GM19035 (cell line): ENCODE data around the gene LSR.
"Not testable (repeated sequence)": the region's sequence is repeated elsewhere in the genome, so short reads cannot be mapped to it uniquely, and the experiment has no call there.

Source experiments
- ATAC-seq: cut with Tn5 transposase; IDR thresholded peaks from one replicate; pipeline ENCODE4 v1.9.1; 2021; ENCODE audit not compliant: unreplicated experiment

The LSR gene

GRCh38 chr19:35217649-35217990 lies 31.2 kb upstream of the LSR start:
- no peak for ATAC-seq

DNA sequence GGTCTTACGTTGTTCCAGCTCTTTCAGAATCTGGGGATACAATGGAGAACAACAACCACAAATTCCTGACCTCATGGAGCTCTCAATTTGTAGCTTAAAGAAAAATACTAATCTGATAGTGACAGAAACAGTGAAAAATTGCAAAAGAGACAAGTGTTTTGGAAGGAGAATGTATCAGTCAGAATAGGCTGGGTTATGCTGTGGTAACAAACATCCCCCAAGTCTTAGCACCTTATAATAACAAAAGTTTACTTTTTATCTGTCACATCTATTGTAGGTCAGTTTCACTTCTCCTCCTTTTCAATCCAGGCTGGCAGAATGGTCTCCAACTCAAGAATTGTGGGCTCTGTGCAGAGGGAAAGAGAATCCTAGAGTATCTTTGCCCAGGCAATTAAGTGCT lies 29.8 kb upstream of the LSR start:
- no peak for ATAC-seq

DNA sequence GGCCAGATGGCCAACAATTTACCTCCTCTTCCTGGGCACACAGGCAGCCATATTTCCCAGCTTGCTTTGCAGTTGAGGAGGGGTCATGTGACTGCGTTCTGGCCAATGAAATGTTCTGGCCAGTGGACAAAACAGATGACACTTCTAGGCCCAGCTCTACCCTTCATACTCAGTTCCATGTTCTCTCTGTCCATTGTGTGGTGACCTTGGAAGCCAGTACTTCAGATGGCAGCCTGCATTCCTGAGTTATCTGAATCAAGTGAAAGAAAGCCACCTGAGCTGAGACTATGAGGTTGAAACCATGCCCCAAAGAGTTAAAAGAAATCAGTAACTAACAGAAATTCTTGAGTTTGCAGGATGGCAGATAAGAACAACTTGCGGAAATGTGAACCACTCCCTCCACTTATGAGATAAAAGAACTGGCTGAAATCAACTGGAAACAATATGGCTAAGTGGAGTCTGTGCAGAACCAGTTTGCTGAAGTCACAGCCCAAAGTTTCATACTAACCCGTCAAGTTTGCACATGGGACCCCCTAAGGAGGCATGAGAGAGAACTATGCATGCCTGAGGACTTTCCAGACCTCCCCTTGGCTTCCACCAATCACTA lies 28.4 kb upstream of the LSR start:
- no peak for ATAC-seq

GRCh38 chr19:35220973-35221590 lies 27.7 kb upstream of the LSR start:
- ATAC-seq = not testable (repeated sequence)

DNA sequence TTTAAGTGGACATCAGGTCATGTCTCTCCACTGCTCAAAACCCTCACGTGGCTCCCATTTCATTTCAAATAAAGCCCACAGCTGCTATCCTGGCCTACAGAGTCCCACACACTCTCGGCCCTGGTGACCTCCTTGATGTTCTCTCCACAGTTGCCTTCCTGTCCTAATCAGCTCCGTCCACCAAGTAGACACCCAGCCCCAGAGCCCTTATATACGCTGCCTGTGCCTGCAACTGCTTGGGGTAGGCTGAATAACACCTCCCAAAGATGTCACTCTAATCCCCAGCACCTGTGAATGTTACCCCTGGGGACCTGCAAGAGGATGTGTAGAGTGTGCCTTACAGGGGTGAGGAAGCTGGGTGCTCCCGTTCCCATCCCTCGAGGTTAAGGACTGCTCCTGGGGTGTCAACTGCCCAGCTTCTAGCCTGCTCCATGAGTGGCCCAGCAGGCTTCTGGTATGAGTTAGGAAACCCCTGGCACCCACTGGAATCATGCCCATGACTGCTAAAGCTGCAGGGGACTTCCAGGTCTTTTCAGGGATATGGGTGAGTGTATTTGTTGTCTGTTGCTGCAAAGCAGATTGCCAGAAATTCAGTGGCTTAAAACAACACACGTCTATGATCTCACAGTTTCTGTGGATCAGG lies 26.3 kb upstream of the LSR start:
- no peak for ATAC-seq

DNA sequence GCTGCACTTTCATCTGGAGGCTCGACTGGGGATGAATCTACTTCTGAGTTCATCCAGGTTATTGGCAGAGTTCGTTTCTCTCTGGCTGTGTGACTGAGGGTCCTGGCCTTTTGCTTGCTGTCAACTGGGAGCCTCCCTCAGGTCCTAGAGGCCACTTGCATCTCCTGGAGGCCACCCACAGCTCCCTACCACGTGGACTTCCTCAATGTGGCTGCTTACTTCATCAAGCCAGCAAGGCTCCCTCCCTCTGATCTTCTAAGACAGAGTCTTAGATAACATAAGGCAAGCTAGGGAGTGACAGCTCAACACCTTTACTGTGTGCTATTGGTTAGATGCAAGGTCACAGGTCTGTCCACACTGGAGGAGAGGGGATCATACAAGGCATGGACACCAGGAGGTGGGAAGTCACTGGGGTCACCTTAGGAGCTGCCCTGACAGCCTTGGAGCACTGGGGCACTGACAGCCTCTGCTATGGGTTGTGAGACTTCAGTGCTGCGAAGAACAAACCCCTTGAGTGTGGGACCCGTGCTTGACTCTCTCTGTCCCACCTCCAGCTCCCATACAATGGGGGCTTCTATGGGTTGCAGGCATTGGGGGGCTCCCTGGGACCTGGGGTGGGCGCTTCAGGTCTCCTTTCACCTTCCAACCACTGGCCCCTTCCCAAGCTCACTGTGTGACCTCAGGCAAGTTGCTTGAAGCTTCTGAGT lies 25.6 kb upstream of the LSR start:
- no peak for ATAC-seq

GRCh38 chr19:35223862-35224505 lies 24.8 kb upstream of the LSR start:
- no peak for ATAC-seq

GRCh38 chr19:35224681-35225571 lies 23.9 kb upstream of the LSR start:
- no peak for ATAC-seq

DNA sequence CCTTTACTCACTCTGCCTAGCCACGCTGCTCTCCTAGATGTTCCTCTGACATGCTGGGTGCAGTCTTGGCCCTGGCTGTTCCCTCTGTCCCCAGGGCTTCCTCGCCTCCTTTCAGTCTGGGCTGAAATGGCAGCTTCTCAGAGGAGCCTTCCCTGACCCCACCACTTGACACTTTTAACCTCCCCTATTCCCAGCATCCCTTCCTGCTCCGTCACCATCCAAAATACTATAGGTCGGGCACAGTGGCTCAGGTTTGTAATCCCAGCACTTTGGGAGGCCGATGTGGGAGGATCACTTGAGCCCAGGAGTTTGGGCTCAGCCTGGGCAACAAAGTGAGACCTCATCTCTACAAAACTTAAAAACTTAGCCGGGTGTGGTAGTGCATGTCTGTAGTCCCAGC lies 22.9 kb upstream of the LSR start:
- ATAC-seq = no peak

DNA sequence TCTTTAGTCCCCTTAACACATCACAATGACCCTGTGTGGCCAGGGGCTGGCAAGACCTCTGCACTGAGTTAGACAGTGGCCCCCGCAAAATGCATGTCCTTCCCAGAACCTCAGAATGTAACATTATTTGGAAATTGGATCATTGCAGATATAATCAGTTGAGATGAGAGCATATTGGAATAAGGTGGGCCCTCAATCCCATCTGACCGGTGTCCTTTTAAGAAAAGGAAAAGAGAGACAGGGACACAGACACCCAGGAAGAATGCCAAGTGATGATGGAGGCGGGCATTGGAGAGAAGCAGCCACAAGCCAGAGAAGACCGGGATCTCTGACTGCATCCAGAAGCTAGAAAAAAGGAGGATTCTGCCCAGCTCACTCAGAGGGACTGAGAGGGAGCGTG lies 22.1 kb upstream of the LSR start:
- ATAC-seq = no peak

DNA sequence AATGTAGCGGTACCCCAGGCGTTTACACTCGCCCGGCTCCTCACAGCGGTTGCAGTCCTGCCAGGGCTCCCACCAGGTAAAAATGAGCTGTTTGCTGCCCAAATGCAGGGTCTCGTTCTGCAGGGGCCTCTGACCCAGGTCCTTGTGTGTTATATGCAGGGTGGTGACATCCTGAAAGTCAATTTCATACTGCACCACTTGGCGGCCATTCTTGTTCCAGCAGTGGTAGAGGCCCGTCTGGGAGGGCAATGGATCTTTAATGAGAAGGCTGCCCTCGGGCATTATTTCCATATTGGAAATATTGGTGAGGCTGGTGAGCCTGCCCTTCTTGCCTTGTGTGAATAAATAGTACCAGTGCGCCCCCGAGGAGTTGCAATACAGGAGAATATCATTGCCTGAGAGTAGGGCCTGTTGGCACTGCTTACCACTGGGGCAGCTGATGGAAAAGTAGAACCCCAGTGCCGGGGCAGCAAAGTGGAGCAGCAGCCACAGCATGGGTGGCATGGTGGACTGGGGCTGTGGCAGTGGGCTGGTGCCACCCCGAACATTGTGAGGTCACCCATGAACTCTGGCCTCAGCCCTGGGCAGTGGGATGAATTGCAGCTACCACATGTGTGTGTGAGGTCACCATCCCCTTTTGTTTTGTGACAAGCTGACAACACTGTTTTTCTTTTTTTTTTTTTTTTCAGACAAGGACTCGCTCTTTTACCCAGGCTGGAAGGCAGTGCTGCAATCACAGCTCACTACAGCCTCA lies 20.4 kb upstream of the LSR start, which contains the start of gene FAM187B:
FAM187B (minus strand) TSS at position 563 of the 754 bp plus-strand sequence; CDS start at position 504, 59 bp downstream.
- no peak for ATAC-seq

GRCh38 chr19:35229601-35230000 lies 19.2 kb upstream of the LSR start:
- no peak for ATAC-seq

DNA sequence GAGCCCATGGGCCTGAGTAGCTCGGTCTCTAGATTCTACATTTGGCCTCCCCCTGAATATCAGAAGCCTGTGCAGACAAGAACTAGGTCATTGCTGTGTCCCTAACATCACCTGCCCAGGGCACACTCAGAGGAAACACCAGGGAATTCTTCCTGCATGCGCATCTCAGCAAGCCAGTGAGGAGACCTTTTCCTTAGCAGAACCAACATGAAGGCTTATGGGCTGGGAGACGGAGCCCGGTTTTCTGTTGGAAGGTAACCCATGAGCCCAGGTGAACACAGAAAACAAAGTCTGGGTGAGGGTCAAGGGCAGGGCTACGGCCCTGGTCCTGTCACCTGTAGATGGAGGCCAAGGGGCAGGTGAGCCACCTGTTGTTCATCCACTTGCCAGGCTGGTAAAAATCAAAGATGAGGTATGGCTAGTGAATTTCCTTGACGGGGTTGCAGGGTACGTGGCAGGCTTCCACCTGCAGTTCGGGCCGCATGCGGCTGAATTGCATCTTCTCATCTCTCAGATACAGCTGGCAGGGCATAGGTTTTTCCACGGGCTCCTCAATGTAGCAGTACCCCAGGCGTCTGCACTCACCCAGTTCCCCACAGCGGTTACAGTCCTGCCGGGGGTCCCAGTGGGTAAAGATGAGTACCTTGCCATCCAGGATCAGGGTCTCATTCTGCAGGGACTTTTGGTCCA lies 16.7 kb upstream of the LSR start:
- no peak for ATAC-seq

DNA sequence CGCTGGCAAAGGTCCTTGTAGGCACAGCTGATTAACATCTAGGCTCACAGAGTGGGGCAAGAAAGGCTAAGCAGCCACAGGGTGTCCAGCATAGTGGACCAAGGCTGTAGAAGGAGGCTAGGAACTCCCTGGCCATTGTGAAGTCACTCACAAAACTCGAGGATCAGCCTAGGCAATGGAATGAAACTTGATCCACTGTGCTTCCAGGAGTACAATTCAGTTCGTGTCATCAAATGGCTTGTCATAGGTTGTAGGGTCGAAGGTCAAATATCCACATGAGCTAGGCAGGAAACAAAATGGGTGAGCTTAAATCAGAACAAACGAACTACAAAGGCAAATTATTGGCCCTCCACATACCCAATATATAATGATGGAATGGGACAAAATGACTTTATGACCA lies 15.9 kb upstream of the LSR start:
- no peak for ATAC-seq

- ATAC-seq = no peak
These were observed 12.0 kb upstream of the LSR start for GRCh38 chr19:35236638-35237400.

- ATAC-seq = not testable (repeated sequence)
These were observed 9.2 kb upstream of the LSR start for GRCh38 chr19:35239597-35239996.

DNA sequence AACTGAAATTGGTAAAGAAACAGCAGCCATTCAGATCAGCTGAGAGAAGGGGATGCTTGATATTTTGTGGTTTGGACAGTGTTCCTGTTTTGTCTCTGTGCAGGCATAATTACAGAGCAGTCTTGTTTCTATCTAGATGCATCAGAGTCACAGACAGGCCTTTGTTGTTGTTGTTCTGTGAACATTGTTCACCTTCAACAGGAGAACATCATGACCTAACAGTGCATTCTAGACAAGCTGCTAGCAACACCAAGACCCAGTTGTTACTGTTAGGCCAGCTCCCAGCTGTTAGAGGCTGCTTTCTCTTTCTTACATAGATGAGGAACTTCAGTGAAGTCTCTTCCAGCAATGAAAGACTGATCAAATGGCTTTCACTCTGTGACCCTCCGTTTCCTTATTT lies 8.5 kb upstream of the LSR start:
- ATAC-seq = no peak

- ATAC-seq = no peak
These were observed 7.4 kb upstream of the LSR start for GRCh38 chr19:35241417-35241816.
